ENCODE measurements around the gene FDPS.

Gene FDPS

GRCh38 chr1:155273343-155274245 lies 35.1 kb upstream of the FDPS start, which contains the start of gene CLK2:
Gene CLK2, minus strand, starts transcription at chr1:155273504. Its CDS starts 2,527 bp downstream, at chr1:155270977.
- Histone ChIP-seq H3K9me3 (ENCODE audit: control insufficient read depth, low read length) (no peaks in the 10 kb centered on the region), H3K4me3 (ENCODE audit: extremely low read depth, insufficient read depth, low read length, poor library complexity, severe bottlenecking) (peak within 1 kb of the TSS; percentile 85), H3K27ac (ENCODE audit: low read depth, low read length, severe bottlenecking) (peak within 1 kb of the TSS; percentile 88), H3K4me1 (ENCODE audit: control insufficient read depth, insufficient read depth, low read length, poor library complexity, severe bottlenecking) (peaks cover 10% of the 10 kb centered on the region), H3K36me3 (ENCODE audit: control insufficient read depth, insufficient read depth, low read length) (peaks cover 38% of the 10 kb centered on the region)
- WGBS, 2 experiments (ENCODE audit: insufficient coverage in 2 of 2) = 23 to 26% methylated on average over 40 to 49 of the region's 61 CpGs

DNA sequence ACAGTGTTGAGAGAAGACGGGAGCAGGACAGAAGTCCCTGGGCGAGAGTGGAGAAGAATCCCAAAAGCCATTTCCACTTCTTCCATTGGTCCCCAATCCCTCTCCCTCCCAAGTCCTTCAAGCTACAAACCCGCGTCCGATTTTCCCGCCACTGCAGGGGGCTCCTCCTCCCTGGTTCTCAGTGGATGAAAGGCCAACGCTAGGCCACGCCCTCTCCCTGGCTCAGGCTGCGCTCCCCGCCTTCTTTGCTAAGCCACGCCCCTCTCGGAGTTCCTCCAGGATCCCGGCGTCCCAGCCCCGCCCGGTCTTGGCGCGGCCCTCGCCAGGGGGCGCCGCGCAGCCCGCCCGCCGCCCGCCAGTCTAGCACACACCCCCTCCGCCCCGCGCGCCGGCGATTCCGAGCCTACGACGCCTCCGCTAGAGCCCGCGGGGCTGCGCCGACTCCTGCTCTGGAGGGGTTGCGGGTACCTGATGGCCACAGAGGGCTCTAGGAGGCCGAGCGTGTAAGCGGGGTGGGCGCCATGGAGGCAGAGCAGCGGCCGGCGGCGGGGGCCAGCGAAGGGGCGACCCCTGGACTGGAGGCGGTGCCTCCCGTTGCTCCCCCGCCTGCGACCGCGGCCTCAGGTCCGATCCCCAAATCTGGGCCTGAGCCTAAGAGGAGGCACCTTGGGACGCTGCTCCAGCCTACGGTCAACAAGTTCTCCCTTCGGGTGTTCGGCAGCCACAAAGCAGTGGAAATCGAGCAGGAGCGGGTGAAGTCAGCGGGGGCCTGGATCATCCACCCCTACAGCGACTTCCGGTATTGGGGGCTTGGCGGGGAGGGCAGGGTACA lies 31.4 kb upstream of the FDPS start, which contains the start of gene HCN3:
TSS of gene HCN3 (plus strand) at position 394 of the 832 bp plus-strand sequence. CDS start at position 522, 128 bp downstream.
- Histone ChIP-seq H3K36me3 (ENCODE audit: control insufficient read depth, insufficient read depth, low read length) (peaks cover 2% of the 10 kb centered on the region), H3K27ac (ENCODE audit: low read depth, low read length, severe bottlenecking) (no peak within 1 kb of the TSS), H3K9me3 (ENCODE audit: control insufficient read depth, low read length) (no peaks in the 10 kb centered on the region), H3K4me3 (ENCODE audit: extremely low read depth, insufficient read depth, low read length, poor library complexity, severe bottlenecking) (peak within 1 kb of the TSS; percentile 72), H3K4me1 (ENCODE audit: control insufficient read depth, insufficient read depth, low read length, poor library complexity, severe bottlenecking) (peaks cover 6% of the 10 kb centered on the region)
- 2 to 3% methylated on average over 33 to 54 of the region's 68 CpGs for WGBS, 2 experiments (ENCODE audit: insufficient coverage in 2 of 2)

DNA sequence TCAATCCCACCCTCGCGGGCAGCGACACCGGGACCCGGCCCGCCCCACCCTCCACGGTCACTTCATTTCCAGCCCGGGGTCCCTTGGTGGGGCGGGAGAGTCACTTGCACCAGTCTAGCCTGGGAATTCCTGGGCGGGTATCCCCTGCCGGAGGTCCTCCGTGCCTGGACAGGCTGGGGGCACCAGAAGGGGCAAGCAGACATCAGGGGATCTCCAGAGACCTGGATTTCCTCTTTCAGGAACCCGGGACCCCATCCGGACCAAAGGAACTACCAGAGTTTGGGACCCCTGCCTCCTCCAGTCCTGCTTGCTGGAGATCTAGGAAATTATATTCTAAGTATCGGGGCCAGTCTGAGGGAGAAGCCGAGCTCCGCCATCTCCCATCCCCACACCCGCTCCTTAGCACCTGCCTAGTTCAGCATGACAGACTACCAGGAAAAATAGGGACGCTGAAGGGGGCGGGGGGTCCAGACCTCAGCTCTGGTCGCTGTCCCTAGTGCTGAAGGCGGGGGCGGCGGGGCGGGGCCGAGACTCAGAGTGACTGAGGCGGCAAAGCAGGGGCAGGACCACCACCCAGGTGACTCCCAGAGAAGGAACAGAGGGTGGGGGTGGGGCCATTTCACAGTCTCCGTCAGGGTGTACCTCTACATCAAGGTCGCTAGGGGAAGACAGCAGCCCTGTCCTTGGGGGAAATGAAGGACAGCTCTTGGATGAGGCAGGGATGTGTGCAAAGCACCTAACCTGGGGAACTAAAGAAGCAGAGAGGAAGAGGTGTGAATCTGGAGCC lies 30.6 kb upstream of the FDPS start:
- 0 to 1% methylated on average over 16 to 20 of the region's 29 CpGs for WGBS, 2 experiments (ENCODE audit: insufficient coverage in 2 of 2)
- Histone ChIP-seq H3K27ac (ENCODE audit: low read depth, low read length, severe bottlenecking) (no peak overlapping the region), H3K9me3 (ENCODE audit: control insufficient read depth, low read length) (no peaks in the 10 kb centered on the region), H3K4me3 (ENCODE audit: extremely low read depth, insufficient read depth, low read length, poor library complexity, severe bottlenecking) (peak overlapping the region; percentile 72), H3K36me3 (ENCODE audit: control insufficient read depth, insufficient read depth, low read length) (no peaks in the 10 kb centered on the region), H3K4me1 (ENCODE audit: control insufficient read depth, insufficient read depth, low read length, poor library complexity, severe bottlenecking) (peaks cover 3% of the 10 kb centered on the region)

- no peak overlapping the region for H3K27ac ChIP-seq (ENCODE audit: low read depth, low read length, severe bottlenecking)
- peaks cover 3% of the 10 kb centered on the region for H3K4me1 ChIP-seq (ENCODE audit: control insufficient read depth, insufficient read depth, low read length, poor library complexity, severe bottlenecking)
- no peaks in the 10 kb centered on the region for H3K36me3 ChIP-seq (ENCODE audit: control insufficient read depth, insufficient read depth, low read length)
- H3K9me3 ChIP-seq (ENCODE audit: control insufficient read depth, low read length) = no peaks in the 10 kb centered on the region
- H3K4me3 ChIP-seq (ENCODE audit: extremely low read depth, insufficient read depth, low read length, poor library complexity, severe bottlenecking) = peak overlapping the region; percentile 72
- WGBS, 2 experiments (ENCODE audit: insufficient coverage in 2 of 2) = 50 to 62% methylated on average over 9 to 10 of the region's 10 CpGs
Observed at GRCh38 chr1:155278689-155279160, 29.9 kb upstream of the FDPS start.

- Histone ChIP-seq H3K9me3 (ENCODE audit: control insufficient read depth, low read length) (no peaks in the 10 kb centered on the region), H3K27ac (ENCODE audit: low read depth, low read length, severe bottlenecking) (no peak overlapping the region), H3K4me1 (ENCODE audit: control insufficient read depth, insufficient read depth, low read length, poor library complexity, severe bottlenecking) (peaks cover 3% of the 10 kb centered on the region), H3K4me3 (ENCODE audit: extremely low read depth, insufficient read depth, low read length, poor library complexity, severe bottlenecking) (no peak overlapping the region), H3K36me3 (ENCODE audit: control insufficient read depth, insufficient read depth, low read length) (no peaks in the 10 kb centered on the region)
- 50 to 89% methylated on average over 1 of the region's 2 CpGs for WGBS, 2 experiments (ENCODE audit: insufficient coverage in 2 of 2)
Observed at GRCh38 chr1:155279268-155279667, 29.4 kb upstream of the FDPS start.

- Histone ChIP-seq H3K9me3 (ENCODE audit: control insufficient read depth, low read length) (no peaks in the 10 kb centered on the region), H3K36me3 (ENCODE audit: control insufficient read depth, insufficient read depth, low read length) (peaks cover 4% of the 10 kb centered on the region), H3K27ac (ENCODE audit: low read depth, low read length, severe bottlenecking) (no peak overlapping the region), H3K4me3 (ENCODE audit: extremely low read depth, insufficient read depth, low read length, poor library complexity, severe bottlenecking) (no peak overlapping the region), H3K4me1 (ENCODE audit: control insufficient read depth, insufficient read depth, low read length, poor library complexity, severe bottlenecking) (peaks cover 3% of the 10 kb centered on the region)
- WGBS, 2 experiments (ENCODE audit: insufficient coverage in 2 of 2) = 93 to 97% methylated on average over 17 to 22 of the region's 29 CpGs
Observed at GRCh38 chr1:155282488-155283091, 26.1 kb upstream of the FDPS start.

DNA sequence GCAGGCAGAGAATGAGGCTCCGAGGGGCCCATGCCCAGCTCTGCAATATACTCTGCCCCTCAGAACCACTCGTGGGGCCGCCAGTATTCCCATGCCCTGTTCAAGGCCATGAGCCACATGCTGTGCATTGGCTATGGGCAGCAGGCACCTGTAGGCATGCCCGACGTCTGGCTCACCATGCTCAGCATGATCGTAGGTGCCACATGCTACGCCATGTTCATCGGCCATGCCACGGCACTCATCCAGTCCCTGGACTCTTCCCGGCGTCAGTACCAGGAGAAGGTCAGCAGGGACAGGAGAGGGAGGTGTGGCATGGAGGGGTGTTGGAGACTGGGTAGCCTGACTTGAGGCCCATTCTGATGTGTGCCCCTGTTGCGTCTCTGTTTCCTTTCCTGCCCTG lies 24.2 kb upstream of the FDPS start:
- Histone ChIP-seq H3K36me3 (ENCODE audit: control insufficient read depth, insufficient read depth, low read length) (peaks cover 4% of the 10 kb centered on the region), H3K9me3 (ENCODE audit: control insufficient read depth, low read length) (no peaks in the 10 kb centered on the region), H3K4me1 (ENCODE audit: control insufficient read depth, insufficient read depth, low read length, poor library complexity, severe bottlenecking) (no peaks in the 10 kb centered on the region), H3K4me3 (ENCODE audit: extremely low read depth, insufficient read depth, low read length, poor library complexity, severe bottlenecking) (no peak overlapping the region), H3K27ac (ENCODE audit: low read depth, low read length, severe bottlenecking) (no peak overlapping the region)
- 93 to 96% methylated on average over 12 of the region's 12 CpGs for WGBS, 2 experiments (ENCODE audit: insufficient coverage in 2 of 2)

DNA sequence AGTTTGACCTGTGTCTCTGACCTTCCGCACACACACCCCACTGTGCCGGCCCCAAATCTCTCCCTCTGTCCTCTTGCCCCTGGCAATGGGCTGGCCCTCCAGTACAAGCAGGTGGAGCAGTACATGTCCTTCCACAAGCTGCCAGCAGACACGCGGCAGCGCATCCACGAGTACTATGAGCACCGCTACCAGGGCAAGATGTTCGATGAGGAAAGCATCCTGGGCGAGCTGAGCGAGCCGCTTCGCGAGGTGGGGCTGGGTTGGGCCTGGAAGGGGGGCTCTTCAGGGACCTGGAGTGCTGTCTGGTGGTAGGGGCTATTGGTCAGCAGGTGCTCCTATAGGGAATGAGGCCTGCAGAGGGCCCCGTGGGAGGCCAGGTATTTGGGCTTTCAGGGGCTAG lies 23.6 kb upstream of the FDPS start:
- H3K36me3 ChIP-seq (ENCODE audit: control insufficient read depth, insufficient read depth, low read length) = peaks cover 4% of the 10 kb centered on the region
- no peaks in the 10 kb centered on the region for H3K9me3 ChIP-seq (ENCODE audit: control insufficient read depth, low read length)
- no peak overlapping the region for H3K4me3 ChIP-seq (ENCODE audit: extremely low read depth, insufficient read depth, low read length, poor library complexity, severe bottlenecking)
- 93 to 96% methylated on average over 10 to 13 of the region's 14 CpGs for WGBS, 2 experiments (ENCODE audit: insufficient coverage in 2 of 2)
- H3K27ac ChIP-seq (ENCODE audit: low read depth, low read length, severe bottlenecking) = no peak overlapping the region
- no peaks in the 10 kb centered on the region for H3K4me1 ChIP-seq (ENCODE audit: control insufficient read depth, insufficient read depth, low read length, poor library complexity, severe bottlenecking)

DNA sequence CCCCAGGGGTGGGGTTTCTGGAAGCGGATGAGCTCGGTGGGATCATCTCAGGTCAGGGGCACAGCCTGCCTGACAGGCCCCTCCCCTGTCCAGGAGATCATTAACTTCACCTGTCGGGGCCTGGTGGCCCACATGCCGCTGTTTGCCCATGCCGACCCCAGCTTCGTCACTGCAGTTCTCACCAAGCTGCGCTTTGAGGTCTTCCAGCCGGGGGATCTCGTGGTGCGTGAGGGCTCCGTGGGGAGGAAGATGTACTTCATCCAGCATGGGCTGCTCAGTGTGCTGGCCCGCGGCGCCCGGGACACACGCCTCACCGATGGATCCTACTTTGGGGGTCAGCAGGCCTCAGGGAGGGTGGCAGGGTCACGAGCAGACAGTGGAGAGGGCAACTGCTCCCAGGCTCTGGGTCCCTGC lies 23.0 kb upstream of the FDPS start:
- 93 to 94% methylated on average over 16 to 18 of the region's 18 CpGs for WGBS, 2 experiments (ENCODE audit: insufficient coverage in 2 of 2)
- Histone ChIP-seq H3K36me3 (ENCODE audit: control insufficient read depth, insufficient read depth, low read length) (peaks cover 4% of the 10 kb centered on the region), H3K27ac (ENCODE audit: low read depth, low read length, severe bottlenecking) (no peak overlapping the region), H3K9me3 (ENCODE audit: control insufficient read depth, low read length) (no peaks in the 10 kb centered on the region), H3K4me3 (ENCODE audit: extremely low read depth, insufficient read depth, low read length, poor library complexity, severe bottlenecking) (no peak overlapping the region), H3K4me1 (ENCODE audit: control insufficient read depth, insufficient read depth, low read length, poor library complexity, severe bottlenecking) (no peaks in the 10 kb centered on the region)

DNA sequence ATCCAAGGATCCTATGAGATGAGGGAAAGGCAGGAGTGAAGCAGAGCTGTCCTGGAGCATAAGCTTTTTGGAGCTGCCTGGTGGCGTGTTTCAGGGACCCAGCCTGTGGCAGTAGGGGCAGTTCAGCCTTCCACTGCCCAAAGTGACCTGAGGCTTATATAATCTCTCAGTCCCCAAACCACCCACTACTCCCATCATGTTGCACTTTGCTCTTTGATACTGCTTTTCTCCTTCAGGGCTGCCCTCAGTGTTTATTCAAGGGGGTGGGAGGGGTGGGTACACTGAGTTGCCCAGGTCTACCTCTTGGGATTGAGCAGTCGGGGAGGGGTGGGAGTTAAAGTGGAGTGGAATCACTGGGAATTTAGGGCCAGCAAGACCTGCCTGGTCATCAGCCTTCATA lies 22.1 kb upstream of the FDPS start:
- Histone ChIP-seq H3K27ac (ENCODE audit: low read depth, low read length, severe bottlenecking) (no peak overlapping the region), H3K9me3 (ENCODE audit: control insufficient read depth, low read length) (no peaks in the 10 kb centered on the region), H3K36me3 (ENCODE audit: control insufficient read depth, insufficient read depth, low read length) (peaks cover 4% of the 10 kb centered on the region), H3K4me1 (ENCODE audit: control insufficient read depth, insufficient read depth, low read length, poor library complexity, severe bottlenecking) (no peaks in the 10 kb centered on the region), H3K4me3 (ENCODE audit: extremely low read depth, insufficient read depth, low read length, poor library complexity, severe bottlenecking) (no peak overlapping the region)
- WGBS, 2 experiments (ENCODE audit: insufficient coverage in 2 of 2) = 94 to 100% methylated on average over 2 of the region's 2 CpGs
